LNCaP clone FGC (cell line): ENCODE measurements around the gene SPIN1.

Experiments
- DNase-seq: peaks from one replicate; pipeline ENCODE4 v3.0.0-alpha.2; 2011; ENCODE audit warnings: low read depth
- H3K4me3 ChIP-seq: 2 replicates; pipeline ENCODE4 v1.5.1; 2011; ENCODE audit warnings: mild to moderate bottlenecking, low read depth, low read length, control low read depth
- TF ChIP-seq, protein P1 (sequence below): IDR thresholded peaks from 2 replicates; pipeline ENCODE4 v1.5.1; 2012; ENCODE audit warnings: mild to moderate bottlenecking; ENCODE audit not compliant: control insufficient read depth, insufficient read depth; ENCODE audit errors: extremely low read depth

Gene SPIN1

DNA sequence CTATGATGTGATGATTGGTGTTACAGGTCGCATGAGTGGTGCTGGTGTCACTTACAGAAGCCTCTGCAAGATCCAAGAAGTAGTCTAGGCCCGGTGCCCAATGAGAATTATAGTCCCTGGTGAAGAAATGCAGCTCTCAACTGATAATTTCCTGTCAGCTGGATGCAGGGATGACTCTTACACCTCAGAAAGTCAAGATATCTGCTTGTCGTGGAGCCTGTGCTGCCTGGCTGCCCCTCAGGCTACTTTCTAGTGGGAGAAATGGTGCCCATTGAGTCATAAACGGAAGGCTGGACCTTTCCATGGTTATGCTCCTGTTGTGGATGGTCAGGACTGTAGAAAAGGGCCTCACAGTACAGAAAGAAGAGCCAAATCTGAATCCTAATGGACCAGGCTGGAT, 99.9 kb downstream of the SPIN1 start:
- TF ChIP-seq, protein P1, sequence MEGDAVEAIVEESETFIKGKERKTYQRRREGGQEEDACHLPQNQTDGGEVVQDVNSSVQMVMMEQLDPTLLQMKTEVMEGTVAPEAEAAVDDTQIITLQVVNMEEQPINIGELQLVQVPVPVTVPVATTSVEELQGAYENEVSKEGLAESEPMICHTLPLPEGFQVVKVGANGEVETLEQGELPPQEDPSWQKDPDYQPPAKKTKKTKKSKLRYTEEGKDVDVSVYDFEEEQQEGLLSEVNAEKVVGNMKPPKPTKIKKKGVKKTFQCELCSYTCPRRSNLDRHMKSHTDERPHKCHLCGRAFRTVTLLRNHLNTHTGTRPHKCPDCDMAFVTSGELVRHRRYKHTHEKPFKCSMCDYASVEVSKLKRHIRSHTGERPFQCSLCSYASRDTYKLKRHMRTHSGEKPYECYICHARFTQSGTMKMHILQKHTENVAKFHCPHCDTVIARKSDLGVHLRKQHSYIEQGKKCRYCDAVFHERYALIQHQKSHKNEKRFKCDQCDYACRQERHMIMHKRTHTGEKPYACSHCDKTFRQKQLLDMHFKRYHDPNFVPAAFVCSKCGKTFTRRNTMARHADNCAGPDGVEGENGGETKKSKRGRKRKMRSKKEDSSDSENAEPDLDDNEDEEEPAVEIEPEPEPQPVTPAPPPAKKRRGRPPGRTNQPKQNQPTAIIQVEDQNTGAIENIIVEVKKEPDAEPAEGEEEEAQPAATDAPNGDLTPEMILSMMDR, result no peak
- DNase-seq, result no peak
- no peak overlapping the region for H3K4me3 ChIP-seq

DNA sequence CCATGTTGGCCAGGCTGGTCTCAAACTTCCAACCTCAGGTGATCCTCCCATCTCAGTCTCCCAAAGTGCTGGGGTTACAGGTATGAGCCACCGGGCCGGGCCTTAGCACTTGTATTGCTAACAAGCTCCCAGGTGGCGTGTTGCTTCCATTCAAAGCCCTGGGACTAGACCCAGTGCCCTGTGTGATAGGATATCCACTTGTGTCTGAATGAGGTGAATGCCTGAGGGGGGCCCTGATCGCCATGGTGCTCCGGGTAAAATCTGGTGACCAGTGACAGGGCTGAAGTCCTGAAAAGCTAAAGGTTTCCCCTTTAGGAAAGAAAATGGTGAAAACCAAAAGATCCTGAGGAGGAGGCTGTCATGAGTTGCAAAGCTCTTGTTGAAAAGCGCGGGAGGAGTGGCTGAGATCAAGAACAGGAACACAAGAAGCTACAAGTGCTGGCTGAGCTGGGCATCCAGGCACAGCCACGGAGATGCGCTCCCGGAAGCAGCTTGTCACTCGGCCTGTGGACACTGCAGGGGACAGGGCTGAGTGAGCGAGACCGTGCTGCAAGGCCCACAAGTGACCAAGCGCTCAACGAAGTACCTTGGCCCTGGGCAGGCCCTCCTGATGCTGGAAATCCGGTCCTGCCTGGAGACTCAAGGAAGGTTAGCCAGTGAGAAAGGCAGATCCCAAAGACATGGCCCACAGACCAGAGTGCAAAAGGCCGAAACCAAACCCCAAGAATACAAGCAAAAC, 106.9 kb downstream of the SPIN1 start:
- H3K4me3 ChIP-seq, result no peak overlapping the region
- TF ChIP-seq, protein P1, result no peak
- no peak for DNase-seq

DNA sequence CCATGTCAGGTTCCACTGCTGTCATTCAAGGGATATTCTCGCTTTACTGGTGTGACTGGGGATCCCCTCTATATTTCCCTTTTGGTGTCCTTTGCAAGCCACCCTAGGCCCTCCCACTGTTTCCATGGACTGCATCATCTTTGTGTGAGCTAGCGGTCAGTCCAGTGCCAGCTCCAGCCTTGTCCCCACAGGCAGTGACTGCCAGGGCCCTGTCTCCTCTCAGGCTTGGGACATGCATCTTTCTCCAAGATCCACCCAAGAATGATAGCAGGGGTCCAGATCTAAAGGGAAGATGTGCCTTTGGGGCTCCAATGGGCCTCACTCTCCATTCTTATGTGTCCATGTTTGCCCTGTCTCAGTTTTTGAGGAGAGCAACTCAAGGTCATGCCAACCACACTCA, 109.0 kb downstream of the SPIN1 start:
- TF ChIP-seq, protein P1, result no peak
- H3K4me3 ChIP-seq, result no peak overlapping the region
- DNase-seq, result no peak

DNA sequence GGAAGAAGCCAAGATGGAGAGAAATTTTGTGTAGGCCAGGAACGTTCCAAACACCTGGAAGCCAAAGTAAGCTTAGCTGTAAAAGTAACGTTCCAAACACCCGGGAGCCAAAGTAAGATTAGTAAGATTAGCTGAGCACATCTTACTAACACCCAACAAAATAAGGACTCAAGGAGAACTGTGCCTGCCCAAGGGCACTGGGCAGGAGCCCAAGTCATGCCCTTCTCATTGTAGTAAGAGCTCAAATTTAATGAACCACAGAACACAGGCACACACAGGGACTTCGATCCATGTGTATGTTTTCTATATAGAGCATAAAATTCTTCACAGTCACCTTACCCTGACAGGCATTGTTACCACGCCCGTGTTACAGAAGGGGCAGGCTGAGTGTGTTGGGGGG, 110.6 kb downstream of the SPIN1 start:
- no peak overlapping the region for H3K4me3 ChIP-seq
- TF ChIP-seq, protein P1, result no peak
- DNase-seq, result no peak

DNA sequence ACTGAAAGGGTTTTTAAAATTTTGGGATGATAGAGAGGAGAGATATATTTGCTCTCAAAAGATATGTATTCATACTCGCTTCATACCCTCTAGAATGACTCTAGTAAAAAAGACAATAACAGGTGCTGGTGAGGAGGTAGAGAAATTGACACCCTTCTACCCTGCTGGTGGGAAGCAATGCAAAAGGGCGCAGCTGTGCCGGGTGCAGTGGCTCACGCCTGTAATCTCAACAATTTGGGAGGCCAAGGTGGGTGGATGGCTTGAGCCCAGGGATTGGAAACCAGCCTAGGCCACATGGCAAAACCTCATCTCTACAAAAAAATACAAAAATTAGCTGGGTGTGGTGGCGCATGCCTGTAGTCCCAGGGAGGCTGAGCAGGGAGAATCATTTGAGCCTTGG, 112.8 kb downstream of the SPIN1 start:
- TF ChIP-seq, protein P1, result no peak
- no peak overlapping the region for H3K4me3 ChIP-seq
- no peak for DNase-seq

DNA sequence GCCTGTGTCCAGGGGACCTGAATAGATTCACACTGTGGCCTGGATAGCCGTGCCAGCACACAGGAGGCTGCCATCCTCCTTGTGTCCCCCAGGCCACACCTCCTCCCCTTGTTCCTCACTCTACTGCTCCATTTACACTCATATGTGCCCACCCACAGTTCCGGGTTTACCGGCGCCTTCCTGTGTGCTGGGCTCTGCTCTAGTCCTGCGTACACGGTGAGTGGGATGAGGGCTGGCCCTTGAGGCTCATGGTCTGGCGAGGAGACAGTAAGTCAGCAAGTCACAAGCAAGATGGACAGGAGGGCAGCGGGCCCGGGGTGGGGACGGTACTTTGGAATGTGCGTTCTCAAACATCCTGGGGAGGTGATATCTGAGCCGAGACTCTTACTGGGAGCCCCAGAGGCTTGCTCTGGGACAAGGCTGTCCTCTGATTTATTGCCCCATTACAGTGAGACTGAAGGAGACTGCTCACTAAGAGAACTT, 114.3 kb downstream of the SPIN1 start:
- H3K4me3 ChIP-seq, result no peak overlapping the region
- TF ChIP-seq, protein P1, result no peak
- DNase-seq, result no peak

DNA sequence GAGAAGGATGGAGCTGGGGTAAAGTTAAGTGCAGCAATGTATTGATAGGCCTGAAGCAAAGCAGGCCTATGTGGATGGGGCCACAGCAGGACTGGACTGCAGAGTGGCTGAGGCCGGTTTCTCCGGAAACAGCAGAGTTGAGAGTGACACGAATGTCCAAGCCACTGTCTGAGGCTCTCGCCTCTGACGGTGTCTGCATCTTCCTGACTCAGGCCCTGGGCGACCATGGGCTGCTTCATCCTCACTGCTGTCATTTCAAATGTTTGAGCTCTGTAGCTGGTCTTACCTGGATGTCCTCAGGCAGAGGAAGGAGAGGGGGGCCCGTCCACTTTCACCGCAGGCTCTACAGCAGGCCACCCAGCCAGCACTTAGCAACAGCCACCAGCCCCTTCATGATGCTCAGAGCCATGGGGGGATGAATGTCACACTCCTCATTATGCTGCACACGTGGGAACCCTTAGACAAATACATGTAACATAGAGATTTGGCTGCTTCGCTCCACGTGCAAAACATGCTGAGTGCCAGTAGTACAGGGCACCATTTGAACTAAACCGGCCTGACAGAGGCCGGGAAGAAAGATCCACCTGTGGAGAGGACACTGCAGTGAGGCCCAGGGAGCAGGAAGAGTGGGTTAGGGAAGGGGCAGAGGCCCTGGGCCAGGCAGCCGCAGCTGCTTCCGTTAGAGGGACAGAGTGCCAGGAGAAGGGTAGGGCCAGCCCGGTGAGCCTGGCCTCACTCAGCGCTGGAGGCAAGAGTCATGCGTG, 115.0 kb downstream of the SPIN1 start:
- DNase-seq, result no peak
- H3K4me3 ChIP-seq, result no peak overlapping the region
- TF ChIP-seq, protein P1, result no peak
